ENCODE data around the gene KCNQ1.

Gene KCNQ1

DNA sequence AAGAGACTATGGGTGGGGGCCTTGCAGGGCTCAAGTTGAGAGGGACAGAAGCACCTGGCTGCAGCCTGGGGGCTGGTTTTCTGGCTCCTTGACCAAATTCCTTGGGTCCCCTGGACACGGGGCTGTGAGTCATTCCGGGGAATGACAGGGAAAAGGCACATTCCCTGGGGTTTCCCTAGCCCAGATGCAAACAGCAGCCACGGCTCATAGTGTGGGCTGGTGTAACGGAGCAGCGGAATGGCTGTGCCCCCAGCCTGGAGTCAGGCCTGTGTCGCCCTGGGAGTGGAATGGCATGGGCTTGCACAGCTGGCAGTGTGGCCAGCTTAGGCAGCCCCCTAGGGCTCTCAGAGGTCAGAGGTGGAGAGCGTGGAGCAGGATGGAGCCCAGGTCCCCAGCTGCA lies 332.6 kb downstream of the KCNQ1 start:
- DNase-seq (ENCODE audit: low read depth in 2 of 2) = no peak

DNA sequence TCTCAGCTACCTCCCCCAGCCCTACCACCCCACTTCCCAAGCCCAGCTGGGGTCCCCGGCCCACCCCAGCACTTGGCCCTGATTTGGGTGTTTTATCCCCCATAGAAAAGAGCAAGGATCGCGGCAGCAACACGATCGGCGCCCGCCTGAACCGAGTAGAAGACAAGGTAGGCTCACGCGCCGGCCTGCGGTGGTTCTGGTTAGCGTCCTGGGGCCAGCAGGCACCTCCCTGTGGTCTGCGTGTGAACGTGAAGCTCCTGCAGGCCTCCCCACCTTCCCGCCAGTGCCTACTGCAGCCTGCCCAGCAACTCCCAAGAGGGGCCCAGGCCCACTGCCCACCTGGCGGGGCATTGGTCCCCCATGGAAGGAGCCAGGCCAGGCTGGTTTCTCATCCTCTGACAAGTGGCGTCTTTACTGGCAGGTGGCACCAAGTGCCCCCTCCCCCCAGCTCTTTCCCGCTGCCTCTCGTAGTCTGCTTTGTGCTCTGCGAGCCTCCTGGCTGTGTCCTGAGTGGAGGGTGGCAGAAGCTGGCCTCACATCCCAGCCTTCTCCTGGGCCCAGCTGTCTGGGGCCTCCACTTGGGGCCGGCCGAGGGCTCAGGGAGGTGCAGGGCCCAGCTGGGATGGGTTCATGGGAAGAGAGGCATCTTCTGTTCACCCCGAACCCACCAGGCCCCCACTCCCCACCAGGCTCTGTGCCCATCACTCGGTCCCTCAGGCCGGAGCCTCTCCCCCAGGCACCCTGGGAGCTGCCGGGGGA lies 333.2 kb downstream of the KCNQ1 start:
- no peak for DNase-seq (ENCODE audit: low read depth in 2 of 2)

DNA sequence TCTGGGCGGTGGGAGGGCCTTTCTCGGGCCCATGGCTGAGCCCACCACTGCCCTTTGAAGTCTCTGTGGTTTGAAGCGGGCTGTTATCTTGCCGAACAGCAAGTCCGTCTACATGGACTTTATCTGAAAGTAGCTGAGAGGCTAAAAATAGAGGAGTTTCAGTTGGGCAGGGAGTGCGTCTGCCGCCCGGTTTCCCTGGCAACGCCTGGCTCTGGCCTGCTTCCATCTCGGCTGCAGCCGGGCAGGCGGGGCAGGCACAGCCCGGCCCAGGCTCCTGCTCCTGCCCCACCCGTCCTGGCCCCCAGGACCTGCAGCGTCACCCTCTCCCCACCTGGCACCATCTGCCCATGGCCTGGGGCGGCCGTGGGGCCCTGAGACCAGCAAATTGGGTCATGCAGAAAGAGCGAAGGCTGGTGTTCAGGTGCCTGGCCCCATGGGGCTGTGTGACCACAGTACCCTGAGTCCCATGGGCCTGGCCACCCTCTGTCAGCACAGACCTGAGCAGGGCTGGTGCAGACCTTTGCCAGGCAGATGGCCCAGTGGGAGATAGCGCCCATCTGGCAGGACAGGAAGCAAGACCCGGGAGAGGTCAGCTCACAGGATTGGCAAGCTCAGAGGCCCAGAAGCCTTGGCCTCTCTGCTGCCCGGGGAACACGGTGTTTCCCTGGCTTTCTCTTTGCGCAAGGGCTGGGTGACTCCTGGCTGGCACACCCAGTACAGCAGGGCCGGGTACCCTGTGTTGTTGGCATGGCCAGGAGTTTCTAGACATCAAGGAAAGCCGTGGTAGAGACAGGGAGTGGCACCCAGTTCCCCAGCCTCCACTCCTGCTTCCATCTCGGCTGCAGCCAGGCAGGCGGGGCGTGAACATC lies 334.1 kb downstream of the KCNQ1 start:
- no peak for DNase-seq (ENCODE audit: low read depth in 2 of 2)

DNA sequence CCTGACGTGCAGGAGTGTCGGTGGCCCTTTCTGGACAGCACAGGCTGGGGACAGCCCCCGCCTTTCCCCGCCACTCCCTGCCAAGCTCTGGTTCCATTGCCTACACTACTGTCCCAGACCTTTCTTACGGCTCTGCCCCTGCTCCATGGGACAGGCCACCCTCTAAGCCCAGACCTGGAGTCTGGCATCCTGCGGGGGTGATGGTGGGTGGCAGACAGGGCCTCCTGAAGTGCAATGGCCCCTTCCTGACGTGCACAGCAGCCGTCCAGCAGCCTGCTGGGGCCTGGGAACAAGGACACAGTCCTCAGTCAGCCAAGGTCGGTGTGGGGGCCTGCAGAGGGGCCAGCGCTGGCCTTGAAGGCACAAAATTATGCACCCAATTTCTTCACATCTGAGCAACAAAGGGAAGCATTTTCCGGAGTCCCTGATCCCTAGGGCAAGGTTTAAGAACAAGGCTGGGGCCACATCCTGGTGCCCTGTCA lies 334.7 kb downstream of the KCNQ1 start:
- DNase-seq (ENCODE audit: low read depth in 2 of 2) = no peak

DNA sequence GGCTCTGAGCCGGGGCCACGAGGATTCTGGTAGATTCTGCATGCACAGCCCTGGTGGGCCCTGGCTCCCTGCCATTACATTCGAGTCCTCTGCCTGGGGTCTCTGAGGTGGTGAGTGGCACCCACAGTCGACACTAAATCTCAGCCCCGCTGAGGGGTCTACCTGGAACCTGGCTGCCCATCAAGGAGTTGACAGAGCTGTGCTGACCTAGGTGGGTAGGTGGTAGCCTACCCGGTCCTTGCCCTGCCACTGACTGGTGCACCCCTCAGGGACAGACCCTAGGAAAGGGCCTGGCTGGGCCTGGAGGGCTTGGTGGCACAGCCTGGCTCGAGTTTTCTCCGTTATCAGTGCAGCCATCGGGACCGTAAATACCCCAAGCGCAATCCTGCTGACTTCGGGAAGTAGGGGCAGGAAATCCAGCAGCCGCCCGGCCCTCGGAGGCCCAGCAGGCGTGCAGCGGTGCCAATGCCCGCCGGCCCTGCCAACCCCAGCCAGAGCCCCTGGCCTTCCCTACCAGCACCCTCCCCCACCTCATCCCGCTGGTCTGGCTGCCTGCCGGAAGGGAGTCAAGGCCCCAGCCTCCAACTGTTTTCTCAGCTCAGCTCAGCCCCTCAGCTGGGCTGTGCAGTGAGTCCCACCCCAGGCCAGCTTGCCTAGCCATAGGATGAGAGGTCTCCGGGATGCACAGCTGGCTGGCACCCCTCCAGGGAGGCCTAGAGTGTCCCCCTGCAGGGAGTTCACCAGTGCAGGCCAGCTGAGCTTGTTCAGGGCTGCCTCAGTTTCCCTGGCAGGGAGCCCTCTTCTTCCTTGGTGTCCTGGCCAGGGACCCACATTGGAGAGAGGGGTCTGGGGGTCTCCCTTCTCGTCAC lies 335.4 kb downstream of the KCNQ1 start:
- DNase-seq (ENCODE audit: low read depth in 2 of 2) = no peak

DNA sequence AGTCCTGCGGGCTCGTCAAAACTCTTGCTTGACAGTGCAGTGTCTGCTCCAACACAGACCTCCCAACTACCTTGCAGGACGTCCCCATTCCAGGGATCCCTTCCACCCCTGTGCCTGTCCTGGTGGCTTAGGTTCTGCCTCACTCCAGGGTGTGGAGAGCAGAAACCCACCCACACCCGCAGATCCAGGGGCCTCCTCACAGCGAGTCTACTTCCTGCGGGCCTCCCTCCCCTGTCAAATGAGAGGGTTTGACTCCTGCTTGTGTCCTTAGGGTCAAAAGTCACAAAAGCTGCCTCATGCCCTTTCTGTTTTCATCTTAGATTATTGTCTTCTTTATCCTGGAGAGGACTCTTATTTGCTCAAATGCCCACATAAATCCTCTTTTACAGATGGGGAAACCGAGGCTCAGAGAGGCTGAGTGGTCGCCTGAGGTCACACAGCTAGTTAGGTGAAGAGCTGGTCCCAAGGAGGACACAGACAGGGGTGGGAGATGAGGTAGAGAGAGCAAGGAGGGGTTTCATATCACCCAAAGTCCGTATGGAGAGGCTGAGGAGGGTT lies 336.1 kb downstream of the KCNQ1 start:
- no peak for DNase-seq (ENCODE audit: low read depth in 2 of 2)

DNA sequence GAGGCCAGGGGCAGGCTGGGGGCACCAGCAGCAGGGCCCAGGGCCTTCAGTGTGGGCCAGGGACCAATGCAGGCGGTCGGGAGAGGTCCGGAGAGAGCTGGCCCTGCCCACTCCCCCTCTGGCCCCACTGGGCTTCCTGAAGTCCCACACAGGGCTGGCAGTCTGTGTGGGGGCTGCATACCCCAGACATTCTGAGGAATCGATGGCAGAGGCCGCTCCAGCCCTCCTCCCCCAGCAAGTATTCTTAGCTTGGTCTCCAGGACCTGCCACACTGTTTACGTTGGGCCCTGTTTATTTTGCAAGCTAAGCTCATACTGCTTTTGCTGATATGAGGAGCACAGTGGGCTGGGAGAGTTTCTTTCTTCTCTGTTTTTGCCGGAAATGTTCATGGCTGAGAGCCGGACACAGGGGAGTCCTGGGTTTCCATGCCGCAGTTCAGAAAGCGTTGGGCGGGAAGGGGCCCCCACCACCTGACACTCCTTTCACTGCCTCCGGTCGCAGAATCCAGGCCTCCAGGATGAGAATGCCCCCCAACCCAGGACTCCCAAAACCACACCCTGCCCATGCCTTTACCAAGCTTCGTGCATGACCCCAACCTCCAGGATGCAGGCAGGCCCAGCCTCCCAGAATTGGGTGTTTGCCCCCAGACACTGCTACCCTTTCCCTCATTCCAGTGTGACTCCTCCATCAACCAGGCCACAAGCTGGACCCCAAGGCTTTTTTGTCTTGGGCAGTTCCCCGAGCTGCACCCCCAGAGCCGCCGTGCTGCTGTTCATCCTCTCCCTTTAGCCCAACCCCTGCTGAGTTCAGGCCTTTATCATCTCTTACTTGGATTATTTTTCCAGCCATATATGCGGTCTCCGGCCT lies 336.8 kb downstream of the KCNQ1 start:
- no peak for DNase-seq (ENCODE audit: low read depth in 2 of 2)

DNA sequence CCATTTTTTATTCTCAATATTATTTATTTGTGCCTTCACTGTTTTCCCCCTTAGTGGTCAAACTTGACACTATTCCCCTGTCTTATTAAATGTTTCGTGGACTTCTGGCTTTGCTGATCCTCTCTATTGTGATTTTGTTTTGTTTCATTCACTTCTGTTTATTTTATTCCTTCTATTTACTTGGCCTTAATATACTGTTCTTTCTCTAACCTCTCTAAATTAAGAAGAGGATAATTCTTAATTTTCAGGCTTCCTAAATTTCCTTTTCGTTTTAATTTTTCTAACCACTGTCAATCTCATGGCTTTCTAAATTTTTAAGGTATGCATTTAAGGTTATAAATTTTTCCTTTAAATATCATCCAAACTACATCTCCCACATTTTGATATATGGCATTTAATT lies 338.0 kb downstream of the KCNQ1 start:
- no peak for DNase-seq (ENCODE audit: low read depth in 2 of 2)

DNA sequence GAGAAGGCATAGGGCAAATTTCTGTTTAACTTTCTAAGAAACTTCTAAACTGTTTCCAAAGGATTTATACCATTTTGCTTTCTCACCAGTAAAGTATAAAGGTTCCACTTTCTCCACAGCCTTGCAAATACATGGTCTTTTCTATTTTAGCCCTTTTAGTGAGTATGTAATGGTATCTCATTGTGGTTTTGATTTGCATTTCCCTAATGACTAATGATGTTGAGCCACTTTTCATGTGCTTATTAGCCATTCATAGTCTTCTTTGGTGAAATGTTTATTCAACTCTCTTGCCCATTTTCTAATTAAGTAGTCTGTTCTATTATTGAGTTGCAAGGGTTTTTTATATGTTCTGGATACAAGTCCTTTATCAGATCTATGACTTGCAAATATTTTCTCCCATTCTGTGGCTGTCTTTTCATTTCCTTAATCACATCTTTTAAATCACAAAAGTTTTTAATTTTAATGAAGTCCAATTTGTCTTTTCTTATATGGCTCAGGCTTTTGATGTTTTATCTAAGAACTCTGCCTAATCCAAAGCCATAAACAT lies 338.8 kb downstream of the KCNQ1 start:
- no peak for DNase-seq (ENCODE audit: low read depth in 2 of 2)

DNA sequence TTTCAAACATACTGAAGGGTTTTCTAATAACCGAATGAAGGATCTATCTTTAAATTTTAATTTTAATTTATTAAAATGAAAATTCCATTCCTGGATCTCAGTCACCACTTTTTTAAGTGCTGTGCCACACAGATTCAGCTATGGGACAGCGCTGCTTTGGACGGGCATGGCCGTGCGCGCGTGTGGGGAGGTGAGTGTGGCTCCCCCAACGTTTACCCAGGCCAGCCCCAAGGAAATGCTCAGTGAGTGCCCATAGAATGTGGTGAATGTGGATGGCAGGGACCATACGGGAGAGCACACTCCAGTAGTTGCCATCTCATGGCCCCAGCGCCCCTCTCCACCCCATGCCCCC lies 343.0 kb downstream of the KCNQ1 start:
- DNase-seq (ENCODE audit: low read depth in 2 of 2) = no peak

DNA sequence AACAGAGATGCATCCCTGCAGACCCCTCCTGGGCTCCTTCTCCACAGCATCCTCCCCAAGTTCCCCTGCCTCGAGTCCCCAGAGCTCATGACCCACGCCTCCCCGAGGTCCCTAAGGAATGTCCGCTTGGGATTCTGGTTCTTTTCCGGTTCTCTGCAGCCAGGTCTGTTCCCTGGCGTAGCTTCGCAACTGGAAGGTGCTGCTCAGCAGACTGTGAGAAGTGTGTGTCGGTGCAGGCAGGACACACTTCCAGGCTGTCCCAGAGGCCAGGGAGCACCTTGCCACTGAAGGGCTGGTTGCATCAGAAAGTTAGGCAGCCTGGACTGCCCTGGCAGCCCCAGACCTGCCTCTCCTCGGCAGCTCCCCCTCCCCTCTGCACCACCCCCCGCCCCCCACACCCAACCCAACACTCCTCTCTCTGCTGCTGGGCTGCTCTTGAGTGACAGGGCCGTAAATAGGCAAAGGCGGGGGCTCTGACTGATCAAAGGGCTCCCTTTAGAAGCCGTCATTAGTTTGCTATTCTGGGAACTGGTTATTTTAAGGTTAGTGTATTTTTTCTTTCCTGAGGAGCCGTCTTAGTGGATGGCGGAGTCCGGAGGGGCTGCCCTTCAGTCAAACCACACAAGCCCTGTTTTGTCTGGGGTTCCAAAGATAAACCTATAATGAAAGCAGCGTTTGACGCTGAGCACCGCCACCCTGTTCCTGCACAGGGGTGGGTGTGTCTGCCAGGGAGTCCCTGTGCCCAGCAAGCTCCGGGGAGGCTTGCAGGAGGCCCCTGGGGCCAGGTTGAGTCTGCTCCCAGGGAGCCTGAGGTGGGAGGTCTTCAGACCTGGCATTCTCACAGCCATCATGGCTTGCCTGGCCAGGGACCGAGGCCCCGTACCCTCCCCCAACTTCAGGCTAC lies 343.6 kb downstream of the KCNQ1 start:
- no peak for DNase-seq (ENCODE audit: low read depth in 2 of 2)

DNA sequence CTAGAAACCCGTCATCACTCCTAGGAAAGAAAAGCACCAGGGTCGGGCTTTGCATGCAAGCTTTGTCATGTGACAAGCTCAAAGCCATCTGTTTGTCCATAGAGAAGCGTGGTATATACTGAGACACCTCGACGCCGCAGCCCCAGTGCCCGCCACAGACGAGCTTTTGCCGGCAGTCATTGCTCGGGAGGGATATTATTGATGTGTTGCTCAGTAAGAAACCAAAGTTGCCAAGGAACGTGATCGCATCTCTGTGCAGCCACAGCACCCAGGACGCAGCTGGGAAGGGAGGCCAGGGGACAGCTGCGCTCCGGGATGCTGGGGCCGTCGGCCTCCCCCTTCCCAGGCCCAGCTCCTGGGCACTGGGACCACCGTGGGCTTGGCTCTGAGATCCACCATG lies 344.5 kb downstream of the KCNQ1 start:
- DNase-seq (ENCODE audit: low read depth in 2 of 2) = no peak

DNA sequence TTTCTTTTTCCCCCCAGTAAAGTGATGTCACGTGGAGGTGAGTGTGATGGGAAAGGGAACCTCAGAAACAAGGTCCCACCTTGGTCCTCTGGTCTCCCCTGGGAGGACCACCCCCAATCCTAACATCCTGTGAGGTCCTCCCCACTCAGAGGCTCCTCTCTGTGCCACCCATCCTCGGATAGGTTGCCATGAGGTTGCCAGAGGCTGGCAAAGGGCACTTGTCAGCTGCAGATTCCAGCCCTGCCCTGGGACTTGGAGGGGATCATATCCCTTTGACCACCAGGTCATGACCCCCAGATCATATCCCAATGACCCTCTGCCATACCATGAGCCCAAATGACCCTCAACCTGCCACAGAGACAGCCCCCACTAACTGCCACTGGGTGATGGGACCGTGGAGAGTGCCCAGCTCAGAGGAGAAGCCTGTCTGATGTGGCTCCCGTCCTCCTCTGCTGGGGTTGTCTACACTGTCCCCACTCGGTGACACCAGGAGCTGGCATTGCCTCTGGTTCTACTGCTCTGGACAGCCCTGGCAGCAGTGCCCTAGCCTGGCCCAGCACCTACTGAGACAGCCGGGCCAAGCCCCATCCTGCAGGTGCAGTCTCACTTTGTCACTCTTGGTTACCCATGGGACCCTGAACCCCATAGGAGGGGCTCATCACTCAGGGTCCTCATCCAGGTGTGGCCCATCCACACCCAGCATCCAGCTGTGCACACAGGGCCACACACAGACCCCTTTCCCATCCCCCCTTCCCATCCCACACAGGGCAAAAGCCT lies 345.2 kb downstream of the KCNQ1 start:
- no peak for DNase-seq (ENCODE audit: low read depth in 2 of 2)

DNA sequence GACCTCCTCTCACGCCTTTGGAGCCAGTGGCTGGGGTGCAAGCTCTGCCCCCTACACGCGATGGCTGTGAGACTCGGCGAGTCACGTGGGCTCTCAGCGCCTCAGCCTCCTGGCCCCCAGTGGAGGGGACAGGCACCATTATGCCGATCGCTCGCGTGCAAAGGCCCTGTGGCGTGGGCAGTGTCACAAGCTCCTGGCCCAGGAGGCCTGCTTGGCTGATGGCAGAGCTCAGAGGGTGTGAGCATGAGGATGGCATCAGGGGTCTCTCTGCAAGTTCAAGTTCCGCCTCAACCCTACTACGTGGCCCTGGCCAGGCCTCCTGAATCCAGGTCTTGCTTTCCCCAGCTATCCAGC lies 345.7 kb downstream of the KCNQ1 start:
- no peak for DNase-seq (ENCODE audit: low read depth in 2 of 2)

DNA sequence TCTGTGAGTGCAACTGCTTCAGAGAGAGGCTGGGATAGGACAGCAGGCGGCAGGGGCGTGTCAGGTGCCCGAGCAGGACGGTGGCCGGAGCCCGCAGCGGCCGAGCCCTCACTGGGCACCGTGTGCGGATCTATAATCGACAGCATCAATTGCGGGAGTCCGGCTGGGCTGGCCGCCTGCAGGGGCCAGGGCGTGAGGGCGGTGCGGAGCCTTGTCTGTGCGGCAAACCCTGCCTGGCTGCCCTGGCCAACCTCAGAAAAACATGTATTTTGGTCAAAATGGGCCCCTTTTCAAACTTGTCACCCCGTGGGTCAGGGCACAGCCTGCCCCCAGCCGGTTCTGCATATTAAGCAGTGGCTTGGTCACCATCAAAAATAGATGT lies 346.3 kb downstream of the KCNQ1 start:
- DNase-seq (ENCODE audit: low read depth in 2 of 2) = no peak

DNA sequence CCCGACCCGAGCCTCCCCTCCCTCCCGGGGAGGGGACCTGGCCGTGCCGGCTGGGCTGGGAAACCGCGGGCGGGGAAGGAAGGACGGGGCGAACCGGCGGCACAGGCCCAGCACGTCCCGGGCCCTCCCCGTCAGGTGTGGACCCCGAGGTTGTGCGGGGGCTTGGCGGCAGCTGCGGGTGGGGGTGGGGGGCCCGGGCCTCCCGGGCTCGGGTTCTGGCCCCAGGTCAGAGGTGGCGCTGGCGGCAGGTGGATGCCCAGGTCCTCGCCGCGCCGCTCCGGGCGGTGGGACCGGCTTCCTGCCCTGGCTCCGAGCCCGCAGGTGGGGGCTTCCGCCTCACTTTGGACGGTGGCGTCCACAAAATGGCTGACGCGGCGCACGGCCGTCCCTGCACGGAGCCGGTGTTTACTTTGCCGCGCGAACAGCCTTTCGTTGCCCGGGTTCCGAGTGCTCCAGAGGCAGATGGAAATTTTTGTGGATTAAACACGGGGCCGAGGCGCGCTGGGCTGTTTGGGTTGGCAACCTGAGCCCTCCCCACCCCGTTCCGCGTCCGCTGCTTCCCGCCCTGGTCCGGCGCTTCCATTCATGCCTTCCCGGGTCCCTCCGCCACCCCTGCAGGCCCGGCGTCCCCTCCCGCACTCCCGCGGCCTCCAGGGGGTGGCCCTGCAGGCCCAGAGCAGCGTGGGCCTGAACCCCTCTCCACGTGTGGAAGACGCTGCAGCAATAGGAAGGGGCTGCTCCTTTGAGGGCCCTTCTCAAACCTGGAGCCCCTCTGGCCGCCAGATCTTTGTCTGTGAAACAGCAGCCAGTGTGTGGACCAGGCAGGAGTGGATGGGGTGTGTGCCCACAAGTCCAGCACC lies 346.9 kb downstream of the KCNQ1 start:
- DNase-seq (ENCODE audit: low read depth in 2 of 2) = no peak

DNA sequence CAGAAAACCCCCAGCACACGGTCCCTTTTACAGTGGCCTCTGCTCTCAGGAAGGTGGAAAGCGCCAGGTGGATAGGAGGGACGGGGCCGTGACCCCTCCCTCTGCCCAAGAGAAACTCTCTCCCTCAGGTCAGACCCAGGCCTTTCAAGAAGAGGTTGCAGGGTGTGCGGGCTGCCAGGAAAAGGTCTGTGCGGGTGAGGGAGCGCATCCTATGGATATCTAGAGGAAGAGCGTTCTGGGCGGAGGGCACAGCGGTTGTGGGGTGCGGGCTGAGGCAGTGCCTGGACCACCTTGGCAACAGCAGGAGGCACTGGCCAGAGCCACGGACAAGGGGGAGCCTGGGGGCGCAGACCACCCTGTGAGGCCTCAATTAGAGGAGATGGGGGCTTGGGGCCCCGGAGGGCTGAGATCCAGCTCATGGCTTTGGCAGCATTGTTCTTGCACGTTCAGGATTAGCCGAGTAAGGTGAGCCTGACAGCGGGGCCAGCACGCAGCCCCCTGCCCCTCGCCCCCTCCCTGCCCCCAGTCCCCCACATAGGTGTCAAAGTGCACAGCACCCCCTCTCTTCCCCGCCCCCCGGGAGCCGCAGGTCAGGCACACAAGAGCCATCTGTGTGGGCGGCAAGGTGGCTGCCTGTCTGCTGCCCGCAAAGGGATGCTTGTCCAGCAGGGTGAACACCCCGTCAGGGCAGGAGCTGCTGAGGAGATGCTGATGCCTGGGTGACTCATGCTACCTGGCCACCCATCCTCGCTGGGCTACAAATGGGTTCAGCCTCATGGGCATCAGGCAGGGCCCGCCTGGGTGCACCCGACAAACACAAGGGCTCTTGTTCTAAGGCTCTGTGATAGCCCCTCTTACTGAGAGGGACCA lies 347.8 kb downstream of the KCNQ1 start:
- no peak for DNase-seq (ENCODE audit: low read depth in 2 of 2)

Measured in fibroblast of skin of left quadriceps (primary cell).